Tibial nerve (tissue), 4 donors: Measurements from ENCODE around the gene BEX2.

Experiments used
- EP300 ChIP-seq, 2 donors: sonication (generic); formaldehyde crosslinking; IDR thresholded peaks; one replicate each; pipeline ENCODE4 v1.6.1; 2017; ENCODE audit warnings: antibody characterized with exemption in 2 of 2, mild to moderate bottlenecking in 1 of 2
- POLR2A ChIP-seq, 2 donors: fragments of 450-650 bp; IDR thresholded peaks; one replicate each; pipeline ENCODE4 v1.6.1; 2017; ENCODE audit warnings: antibody characterized with exemption in 2 of 2, mild to moderate bottlenecking in 2 of 2, moderate library complexity in 2 of 2
- TF ChIP-seq, protein P1 (sequence below), 5 experiments: fragments of 200-600 bp in 3 of 5; fragments of 450-650 bp in 2 of 5; sonication (generic) in 3 of 5; IDR thresholded peaks; one replicate each; pipeline ENCODE4 v1.5.1; 2016 to 2019; ENCODE audit warnings: antibody characterized with exemption in 5 of 5, mild to moderate bottlenecking in 3 of 5, moderate library complexity in 2 of 5

DNA sequence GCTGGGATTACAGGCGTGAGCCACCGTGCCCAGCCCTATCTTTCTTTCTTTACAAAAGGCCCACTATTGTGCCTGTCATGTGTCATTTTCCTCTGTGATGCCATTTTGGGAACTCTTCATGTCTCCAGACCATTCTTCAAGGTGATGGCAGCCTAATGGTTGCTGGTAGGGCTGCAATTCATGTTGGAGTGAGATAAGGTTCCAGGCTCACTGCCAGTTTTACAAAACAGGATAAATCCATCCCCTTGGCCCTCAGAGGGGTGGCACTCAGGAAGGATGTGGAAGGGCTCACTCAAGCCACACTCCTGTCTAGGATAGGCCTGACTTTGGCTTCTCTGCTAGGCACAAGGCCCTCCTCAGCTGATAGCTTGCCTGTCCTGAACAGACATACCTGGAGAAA, 49.3 kb upstream of the BEX2 start:
- TF ChIP-seq, protein P1, sequence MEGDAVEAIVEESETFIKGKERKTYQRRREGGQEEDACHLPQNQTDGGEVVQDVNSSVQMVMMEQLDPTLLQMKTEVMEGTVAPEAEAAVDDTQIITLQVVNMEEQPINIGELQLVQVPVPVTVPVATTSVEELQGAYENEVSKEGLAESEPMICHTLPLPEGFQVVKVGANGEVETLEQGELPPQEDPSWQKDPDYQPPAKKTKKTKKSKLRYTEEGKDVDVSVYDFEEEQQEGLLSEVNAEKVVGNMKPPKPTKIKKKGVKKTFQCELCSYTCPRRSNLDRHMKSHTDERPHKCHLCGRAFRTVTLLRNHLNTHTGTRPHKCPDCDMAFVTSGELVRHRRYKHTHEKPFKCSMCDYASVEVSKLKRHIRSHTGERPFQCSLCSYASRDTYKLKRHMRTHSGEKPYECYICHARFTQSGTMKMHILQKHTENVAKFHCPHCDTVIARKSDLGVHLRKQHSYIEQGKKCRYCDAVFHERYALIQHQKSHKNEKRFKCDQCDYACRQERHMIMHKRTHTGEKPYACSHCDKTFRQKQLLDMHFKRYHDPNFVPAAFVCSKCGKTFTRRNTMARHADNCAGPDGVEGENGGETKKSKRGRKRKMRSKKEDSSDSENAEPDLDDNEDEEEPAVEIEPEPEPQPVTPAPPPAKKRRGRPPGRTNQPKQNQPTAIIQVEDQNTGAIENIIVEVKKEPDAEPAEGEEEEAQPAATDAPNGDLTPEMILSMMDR (IDR thresholded peaks at IDR 0.05): no peak
- TF ChIP-seq POLR2A (IDR thresholded peaks at IDR 0.05) (no peak), EP300 (IDR thresholded peaks at IDR 0.05) (no peak)
